ENCODE data around the gene ACOT8.
"Not testable (repeated sequence)": the region's sequence is repeated elsewhere in the genome, so short reads cannot be mapped to it uniquely, and the experiment has no call there.

Gene ACOT8

DNA sequence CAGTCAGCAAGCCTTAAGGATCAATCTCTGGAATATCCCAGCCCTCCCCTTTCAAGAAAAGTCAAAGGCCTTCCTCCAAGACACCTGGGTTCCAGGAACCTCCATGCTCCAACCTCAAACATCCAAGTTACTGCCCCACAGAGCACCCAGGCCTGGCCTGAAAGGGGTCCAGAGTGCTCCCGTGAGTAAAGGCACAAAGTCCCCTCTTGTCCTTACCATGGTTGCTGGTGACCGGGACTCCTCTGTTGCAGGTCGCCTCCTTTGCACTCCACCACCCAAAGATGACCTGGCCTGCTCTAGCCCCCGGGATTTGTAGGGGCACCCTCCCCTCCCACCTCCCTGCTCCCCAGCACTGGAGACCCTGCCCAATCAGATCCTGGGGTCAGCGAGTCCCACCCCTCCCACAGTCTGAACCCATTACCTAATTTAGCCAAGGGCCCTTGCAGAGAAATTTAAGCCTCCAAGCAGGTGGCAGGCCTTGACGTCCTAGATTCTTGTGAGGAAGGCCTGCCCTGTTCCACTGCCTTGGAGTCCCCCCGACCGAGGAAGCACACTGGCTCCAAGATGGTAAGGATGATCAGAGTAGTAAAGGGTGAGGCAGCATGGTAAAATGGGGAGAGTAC is 30.1 kb downstream of the ACOT8 start, which contains the start of gene TNNC2:
TSS of gene TNNC2 (minus strand) at position 283 of the 623 bp plus-strand sequence. CDS start at position 219, 64 bp downstream.
- no peak for DNase-seq (ENCODE audit: low spot score)

DNA sequence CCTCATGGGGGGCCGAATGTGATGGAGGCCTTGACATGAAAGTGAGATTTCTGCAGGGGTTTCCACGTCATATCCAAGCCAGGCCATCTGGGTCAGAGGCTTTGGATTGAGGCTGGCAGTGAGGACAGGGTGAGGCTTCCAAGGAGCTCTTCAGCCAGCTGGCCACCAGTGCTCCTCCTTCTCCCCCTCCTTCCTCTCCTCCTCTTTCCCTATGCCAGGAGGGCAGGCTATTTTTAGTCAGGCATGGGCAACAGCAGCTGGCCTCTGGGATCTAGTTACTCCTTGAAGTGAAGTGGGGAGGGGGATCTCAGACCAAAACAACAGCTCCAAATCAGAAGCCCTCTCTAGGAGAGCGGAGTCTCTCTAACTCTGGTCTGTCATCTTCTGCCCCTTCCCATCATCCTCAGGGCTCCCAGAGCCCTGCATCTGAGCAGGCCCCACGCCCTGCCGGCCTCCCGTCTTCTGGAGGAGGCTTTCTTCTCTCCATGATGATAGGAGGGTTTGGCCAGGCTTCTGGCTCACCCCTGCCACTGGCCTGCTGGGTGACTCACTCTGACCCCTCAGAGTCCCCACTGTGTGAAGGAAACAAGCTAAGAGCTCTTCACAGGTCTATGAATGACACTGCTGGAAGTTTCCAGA is 30.7 kb downstream of the ACOT8 start:
- DNase-seq (ENCODE audit: low spot score): no peak

DNA sequence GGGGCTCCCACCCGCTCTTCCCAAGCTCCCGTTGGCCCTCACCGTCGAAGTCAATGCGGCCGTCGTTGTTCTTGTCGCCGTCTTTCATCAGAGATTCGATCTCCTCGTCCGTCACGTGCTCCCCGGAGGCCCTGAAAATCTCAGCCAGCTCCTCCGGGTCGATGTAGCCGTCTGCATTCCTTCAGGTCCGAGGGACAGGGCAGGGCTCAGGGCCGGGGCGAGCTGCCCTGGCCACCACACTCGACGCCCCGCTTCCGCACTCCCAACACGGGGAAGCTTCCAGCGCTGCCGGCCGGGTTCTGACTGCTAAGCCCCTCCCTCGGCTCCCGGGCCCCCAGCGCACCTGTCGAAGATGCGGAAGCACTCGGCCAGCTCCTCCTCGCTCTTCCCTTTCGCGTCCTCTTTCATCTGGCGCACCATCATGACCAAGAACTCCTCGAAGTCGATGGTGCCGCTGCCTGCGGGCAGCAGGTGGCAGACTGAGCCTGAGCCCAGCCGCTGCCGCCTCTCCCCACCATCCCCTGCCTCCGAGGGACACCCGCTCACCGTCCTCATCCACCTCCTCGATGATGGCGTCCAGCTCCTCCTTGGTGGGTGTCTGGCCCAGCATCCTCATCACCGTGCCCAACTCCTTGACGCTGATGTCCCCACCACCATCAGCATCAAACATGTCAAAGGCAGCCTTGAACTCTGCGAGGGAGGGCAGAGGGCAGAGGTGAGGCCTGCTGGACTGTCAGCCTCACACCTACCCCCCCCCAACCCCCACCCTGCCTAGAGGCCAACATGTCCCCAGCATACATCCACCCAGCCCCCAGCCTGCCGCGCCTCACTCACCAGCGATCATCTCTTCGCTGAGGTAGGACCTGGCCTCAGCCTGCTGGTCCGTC is 33.0 kb downstream of the ACOT8 start:
- DNase-seq (ENCODE audit: low spot score): peak; percentile 76

DNA sequence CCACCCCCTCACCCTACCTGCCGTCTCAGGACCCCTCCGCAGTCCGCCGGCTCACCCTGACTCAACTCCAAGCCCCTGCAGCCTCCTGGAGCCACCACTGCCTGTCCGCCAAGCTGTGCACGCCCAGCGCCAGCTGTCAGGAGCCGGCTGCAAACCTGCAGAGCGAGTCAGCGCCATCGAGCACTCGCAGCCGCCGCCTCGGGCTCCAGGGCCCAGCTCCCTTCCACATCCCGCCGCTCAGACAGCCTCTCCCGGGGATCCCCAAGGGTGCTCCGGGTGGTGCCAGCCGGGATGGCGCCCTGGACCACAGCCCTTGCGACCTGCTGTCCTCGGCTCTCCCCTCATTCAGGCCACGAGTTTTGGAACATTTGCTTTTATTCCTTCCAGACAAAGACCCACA is 34.3 kb downstream of the ACOT8 start:
- DNase-seq (ENCODE audit: low spot score): peak; percentile 29

DNA sequence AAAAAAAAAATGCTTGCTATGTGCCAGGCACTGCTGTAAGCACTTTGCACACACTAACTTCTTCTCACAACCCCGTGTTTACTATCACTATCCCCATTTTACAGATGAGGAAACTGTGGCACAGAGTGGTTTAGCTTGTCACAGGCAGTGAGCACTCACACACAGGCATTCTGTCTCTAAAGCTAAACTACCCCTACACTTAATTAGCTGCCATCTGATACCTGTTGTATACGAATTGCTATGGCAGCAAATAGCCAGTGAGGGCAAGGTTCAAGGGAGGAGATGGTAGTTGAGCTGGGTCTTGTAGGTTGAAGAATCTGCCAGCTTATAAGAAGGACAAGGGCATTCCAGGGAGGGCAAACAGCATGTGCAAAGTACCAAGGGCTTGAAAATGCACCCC is 35.2 kb downstream of the ACOT8 start:
- no peak for DNase-seq (ENCODE audit: low spot score)

DNA sequence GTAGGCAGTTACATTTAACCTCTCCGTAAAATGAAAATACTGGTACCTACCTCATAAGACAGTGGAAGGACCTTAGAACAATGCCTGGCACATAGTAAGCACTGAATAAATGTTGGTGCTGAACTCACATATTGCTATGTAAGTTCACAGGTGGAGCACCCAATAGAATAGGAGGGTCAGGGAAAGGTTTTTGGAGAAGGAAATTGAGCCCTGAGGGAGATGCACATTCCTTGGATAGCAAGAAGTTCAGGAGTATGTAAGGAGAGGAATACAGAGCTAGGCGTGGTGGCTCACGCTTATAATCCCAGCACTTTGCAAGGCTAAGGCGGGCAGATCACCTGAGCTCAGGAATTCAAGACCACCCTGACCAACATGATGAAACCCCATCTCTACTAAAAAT is 37.7 kb downstream of the ACOT8 start:
- no peak for DNase-seq (ENCODE audit: low spot score)

DNA sequence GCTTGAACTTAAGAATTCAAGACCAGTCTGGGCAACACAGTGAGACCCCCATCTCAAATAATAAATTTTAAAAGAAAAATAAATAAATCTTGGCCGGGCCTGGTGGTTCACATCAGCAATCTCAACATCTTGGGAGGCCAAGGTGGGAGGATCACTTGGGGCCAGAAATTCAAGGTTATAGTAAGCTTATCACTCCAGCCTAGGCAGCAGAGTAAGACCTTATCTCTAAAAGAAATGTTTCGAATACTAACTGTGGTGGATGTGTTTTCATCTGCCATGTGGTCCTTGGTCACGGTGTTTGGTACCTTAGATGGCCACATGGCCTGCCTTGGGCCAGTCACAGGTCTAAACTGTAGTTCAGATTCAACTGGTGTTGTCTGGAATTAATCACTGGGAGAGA is 39.0 kb downstream of the ACOT8 start:
- no peak for DNase-seq (ENCODE audit: low spot score)

DNA sequence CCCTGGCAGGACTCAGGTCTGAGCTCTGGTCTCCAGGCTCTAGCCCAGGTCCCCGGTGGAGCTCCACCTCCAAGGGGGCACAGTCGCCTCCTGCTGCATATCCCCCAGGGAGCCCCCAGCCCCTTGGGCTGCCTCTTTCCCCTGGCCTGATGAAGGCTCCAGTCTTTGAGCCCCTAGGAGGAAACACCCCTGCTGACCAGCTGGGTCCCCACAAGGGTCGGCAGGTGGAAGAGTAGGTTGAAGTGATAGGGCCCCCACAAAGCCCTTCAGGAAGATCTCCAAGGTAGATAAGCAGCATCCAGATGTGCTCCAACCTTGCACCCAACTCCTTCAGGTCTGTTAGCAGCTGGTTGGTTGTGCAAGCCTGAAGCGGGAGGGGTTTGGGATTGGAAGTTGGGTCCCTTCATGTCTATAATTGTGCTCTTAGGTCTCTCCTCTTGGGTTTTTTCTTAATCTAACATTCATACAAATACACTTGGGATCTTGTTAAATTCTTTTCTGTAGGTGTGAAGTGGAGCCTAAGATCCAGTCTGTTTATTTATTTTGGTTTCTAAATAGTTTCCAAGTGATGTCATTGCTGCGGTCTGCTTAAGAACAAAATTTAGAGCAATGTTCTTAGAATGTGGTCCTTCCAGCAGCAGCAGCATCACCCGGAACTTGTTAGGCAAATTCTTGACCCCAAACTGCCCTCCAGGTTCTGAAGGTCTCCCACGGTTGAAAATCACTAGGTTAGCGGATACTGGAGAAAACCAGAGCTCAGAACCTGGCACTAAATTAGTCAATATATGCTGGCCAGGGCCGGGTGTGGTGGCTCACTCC is 39.6 kb downstream of the ACOT8 start:
- no peak for DNase-seq (ENCODE audit: low spot score)

DNA sequence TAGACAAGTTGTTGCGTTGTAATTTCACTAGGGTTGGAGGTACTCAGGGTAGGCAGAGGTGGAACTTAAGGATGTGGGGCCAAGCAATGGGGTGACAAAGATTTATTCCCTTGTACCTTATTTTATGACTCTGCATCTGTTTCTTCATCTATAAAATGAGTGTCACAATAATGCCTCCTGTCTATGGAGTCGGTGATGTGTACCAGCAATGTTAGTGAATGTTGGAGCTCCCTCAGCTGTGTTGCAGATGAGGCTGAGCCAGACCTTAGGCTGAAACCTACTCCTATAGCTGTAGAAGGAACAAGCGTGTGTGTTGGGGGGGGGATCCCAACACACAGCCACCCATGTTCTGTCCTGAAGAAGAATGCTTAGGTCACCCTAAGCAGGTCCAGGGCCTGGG is 40.2 kb downstream of the ACOT8 start:
- no peak for DNase-seq (ENCODE audit: low spot score)

DNA sequence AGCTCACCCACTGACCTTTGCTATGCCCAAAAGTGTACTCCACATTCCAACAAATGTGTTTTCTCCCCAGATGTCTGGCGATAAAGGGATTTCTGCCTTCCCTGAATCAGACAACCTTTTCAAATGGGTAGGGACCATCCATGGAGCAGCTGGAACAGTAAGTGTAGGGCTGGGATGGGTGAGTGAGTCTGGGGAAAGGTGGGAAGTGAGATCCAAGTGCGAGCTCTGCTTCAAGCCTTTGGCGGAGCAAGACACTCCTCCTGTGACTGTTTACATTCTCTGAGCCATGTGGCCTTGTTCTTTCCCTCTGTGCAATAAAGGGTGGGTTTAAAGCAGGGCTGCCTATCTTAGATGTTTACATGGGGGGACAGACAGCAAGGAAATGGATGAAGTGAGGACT is 42.9 kb downstream of the ACOT8 start:
- no peak for DNase-seq (ENCODE audit: low spot score)

DNA sequence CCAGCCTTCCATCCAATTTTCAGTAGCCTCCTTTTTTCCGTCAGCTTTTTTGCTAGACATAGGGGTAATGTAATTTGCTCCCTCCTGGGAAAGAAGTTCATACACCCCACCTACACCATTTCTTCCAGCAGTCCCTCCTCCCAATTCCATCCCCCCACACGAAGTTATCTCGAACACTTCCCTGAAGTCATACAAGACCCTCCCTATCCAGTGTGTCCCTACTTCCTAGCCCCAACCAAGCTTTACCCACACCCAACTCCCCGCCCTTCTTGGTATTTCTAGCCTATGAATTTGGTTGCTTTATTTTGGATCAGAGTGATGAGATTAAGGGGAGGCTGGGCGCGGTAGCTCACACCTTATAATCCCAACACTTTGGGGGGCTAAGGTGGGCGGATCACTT is 43.7 kb downstream of the ACOT8 start:
- DNase-seq (ENCODE audit: low spot score): no peak

DNA sequence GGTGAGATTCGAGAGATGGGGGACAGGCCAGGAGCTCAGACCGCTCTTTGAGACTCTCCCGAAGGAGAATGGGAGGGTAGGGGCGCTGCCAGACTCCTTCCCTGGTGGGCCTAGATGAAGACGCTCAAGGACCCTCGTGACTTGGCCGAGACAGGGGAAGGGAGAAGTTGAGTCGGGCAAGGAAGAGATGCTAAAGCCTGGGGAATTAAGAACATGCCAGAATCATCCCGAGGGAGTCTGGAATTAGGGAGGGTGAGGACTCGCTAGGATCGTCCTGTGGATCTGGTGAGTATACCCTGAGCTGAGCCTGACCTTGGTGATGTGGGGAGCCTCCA is 44.2 kb downstream of the ACOT8 start:
- DNase-seq (ENCODE audit: low spot score): no peak

DNA sequence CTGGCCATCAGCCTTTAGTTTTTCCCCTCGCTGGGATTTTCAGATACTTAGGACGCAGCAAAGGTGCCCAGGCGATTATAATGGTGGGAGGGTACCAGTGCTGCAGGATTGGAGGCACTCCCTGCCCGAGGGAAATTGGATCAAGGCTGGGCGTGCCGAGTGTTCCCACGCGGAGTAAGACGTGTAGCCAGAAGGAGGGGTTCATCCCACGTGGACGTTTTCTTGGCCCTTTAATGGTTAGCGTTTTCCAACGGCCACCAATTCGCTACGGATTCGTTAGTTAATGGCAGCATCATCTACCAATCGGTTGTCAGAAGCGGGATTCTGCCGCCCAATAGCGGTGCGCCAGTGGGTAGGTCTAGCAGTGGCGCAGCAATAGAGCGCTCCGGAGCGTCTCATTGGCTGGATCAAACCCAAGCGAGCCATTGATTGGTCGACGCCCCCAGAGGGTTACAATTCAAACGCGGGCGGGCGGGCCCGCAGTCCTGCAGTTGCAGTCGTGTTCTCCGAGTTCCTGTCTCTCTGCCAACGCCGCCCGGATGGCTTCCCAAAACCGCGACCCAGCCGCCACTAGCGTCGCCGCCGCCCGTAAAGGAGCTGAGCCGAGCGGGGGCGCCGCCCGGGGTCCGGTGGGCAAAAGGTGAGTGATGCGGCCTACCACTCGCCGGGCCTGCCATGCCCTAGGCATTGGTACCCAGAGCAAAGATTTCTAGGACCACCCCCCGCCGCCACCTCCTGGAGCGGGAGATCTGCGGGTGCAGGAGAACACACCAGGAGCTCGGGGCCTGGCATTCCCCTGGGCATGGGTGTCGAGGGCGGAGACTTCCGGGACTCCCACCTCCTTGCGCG is 44.8 kb downstream of the ACOT8 start, which contains the start of gene UBE2C:
TSS of gene UBE2C (plus strand) at position 488 of the 849 bp plus-strand sequence. CDS start at position 540, 52 bp downstream.
- peak; percentile 99 for DNase-seq (ENCODE audit: low spot score)

DNA sequence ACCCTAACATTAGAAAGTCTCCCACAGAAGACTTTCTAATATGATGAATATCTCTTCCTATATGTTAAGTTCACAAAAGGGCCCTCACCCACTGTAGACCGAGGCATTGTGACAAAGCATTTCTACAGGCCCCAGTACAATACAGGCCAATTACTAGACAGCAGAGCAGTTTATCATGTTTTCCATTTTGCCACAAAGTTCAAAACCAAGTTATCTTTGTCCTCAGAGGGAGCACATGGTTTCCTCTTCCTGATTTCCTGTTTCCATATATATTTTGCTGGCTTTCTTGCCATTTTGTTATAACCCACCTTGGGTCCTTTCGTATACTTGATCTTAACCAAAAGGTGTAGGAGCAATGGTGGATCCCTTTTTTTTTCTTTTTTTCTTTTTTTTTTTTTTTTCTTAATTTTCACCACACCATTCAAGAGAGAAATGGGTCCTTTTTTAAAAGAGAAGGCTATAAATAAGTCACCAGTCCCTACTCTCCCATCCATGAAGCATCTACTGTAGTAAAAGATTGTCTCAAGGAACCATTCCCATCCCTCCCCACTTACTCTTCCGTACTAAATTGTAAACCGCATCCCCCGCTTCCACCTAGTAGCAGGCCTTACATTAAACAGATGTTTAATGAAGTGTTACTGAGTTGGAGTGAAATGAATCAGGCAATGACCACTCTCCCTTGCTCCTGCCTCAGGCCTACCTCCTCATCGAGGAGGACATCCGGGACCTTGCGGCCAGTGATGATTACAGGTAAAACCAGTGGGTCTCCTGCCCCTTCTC is 46.8 kb downstream of the ACOT8 start:
- DNase-seq (ENCODE audit: low spot score): no peak

DNA sequence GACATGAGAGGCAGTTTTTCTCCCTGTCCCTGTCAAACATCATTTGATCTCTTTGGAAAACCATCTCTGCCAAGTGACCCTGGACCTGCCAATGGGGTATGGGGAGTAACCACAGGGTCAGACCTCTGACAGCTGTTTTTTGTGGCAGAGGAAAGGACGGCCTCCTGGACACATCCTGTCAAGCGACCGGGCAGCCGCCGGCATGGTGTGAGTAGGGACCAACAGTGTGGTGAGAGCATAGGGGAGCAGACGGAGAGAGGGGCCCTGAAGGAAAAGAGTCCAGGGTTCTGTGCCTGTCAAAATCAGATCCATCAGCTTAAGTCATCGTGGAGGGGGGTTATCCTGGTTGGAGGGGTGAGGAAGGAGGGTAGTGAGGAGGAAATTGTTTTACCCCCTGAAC is 55.3 kb downstream of the ACOT8 start:
- DNase-seq (ENCODE audit: low spot score): no peak

DNA sequence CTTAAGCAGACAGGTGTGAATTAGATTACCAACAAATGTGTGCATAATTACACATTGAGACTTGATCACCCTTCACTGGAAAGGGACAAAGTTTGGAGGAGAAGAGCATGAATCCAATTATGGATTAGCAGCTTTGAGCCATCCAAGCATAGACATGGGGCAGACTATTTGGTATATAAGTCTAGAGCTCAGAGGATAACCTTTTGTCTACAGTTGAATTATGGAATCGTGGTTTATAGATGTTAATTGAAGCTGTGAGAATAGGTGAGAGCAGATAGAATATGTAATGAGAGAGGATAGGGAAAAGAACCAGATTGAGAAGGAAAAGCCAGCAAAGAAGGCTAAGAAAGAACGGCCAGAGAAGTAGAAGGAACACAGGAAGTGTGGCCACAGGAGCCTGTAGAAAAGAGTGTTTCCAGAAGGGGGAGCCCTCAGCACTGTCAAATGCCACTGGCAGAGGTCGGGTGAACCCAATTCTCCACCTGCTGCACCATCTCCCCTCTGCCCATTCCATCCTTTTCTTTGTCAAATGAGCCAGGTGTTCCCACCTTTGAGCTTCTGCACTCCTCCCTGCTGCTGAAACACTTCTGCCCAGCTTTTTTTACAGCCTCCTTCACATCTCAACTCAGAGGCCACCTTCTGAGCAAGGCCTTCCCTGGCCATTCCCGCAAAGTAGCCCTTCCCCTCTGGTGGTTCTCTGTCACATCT is 58.1 kb downstream of the ACOT8 start:
- DNase-seq (ENCODE audit: low spot score): peak; percentile 78

DNA sequence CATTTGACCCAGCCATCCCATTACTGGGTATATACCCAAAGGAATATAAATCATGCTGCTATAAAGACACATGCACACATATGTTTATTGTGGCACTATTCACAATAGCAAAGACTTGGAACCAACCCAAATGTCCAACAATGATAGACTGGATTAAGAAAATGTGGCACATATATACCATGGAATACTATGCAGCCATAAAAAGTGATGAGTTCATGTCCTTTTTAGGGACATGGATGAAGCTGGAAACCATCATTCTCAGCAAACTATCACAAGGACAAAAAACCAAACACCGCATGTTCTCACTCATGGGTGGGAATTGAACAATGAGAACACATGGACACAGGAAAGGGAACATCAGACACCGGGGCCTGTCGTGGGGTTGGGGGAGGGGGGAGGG is 59.2 kb downstream of the ACOT8 start:
- not testable (repeated sequence) for DNase-seq (ENCODE audit: low spot score)

DNA sequence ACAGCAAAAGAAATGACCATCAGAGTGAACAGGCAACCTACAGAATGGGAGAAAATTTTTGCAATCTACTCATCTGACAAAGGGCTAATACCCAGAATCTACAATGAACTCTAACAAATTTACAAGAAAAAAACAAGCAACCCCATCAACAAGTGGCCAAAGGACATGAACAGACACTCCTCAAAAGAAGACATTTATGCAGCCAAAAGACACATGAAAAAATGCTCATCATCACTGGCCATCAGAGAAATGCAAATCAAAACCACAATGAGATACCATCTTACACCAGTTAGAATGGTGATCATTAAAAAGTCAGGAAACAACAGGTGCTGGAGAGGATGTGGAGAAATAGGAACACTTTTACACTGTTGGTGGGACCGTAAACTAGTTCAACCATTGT is 59.7 kb downstream of the ACOT8 start:
- not testable (repeated sequence) for DNase-seq (ENCODE audit: low spot score)

DNA sequence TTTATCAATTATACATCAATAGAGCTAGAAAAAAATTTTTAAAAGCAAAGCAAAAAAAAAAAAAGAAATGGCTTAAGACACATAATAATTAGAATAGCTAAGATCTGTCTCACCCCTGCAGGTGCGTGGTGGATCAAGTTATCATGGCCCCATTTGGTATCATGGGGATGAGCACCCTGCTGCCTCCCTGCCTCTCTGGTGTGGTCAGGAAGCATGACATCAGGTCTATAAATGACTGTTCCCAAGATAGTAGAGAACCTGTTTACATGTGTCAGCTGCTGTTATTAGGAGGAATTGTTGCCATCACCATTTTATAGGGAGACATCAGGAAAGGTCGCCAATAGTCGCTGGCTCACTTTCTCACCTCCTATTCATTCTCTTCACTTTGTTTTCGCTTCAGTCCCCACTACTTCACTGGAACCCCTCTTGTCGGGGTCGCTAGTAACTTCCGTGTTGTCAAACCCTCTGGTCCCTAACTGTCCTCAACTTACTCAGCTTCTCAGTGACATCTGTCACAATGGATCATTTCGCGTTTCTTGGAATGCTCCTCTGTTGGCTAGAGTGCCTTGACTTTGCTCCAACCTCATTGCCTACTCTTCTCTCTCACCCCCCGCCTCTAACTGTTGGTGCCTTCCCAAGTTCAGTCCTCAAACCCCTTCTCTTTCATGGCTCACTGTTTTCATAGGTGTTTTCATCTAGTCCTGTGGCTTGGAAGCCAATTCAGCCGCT is 60.7 kb downstream of the ACOT8 start:
- no peak for DNase-seq (ENCODE audit: low spot score)
